Astrocyte (in vitro differentiated cells and primary cell): ENCODE measurements around the gene ELOVL2. TPM values are rescaled to one million over a fixed set of nuclear protein-coding genes. Genes with fewer than 3 reads are reported as not detected.

Experiments
- DNase-seq: peaks from one replicate; pipeline ENCODE4 v3.0.0-alpha.2; 2010; ENCODE audit warnings: low read depth
- FAIRE-seq: peaks from 2 replicates; lab custom pipeline; 2011; peaks lifted over from hg19 to GRCh38; lab: Jason Lieb, UNC
- H2AFZ ChIP-seq: 2 replicates; pipeline ENCODE4 v1.6.0; 2012; ENCODE audit warnings: low read depth, low read length, inconsistent platforms
- H3K27ac ChIP-seq: 2 replicates; pipeline ENCODE4 v1.5.1; 2011; ENCODE audit warnings: low read depth, low read length, inconsistent platforms
- H3K27me3 ChIP-seq: 2 replicates; pipeline ENCODE4 v1.6.0; 2011; ENCODE audit warnings: low read length, inconsistent platforms; ENCODE audit not compliant: insufficient read depth
- H3K36me3 ChIP-seq: 2 replicates; pipeline ENCODE4 v1.5.1; 2011; ENCODE audit warnings: low read length, inconsistent platforms; ENCODE audit not compliant: insufficient read depth
- H3K4me1 ChIP-seq: 2 replicates; pipeline ENCODE4 v1.5.1; 2011; ENCODE audit warnings: low read length, inconsistent platforms; ENCODE audit not compliant: insufficient read depth
- H3K4me2 ChIP-seq: 2 replicates; pipeline ENCODE4 v1.6.0; 2012; ENCODE audit warnings: low read length, inconsistent platforms
- H3K4me3 ChIP-seq: 2 replicates; pipeline ENCODE4 v1.5.1; 2011; ENCODE audit warnings: low read depth, mild to moderate bottlenecking, low read length, inconsistent platforms; ENCODE audit not compliant: insufficient read depth
- H3K79me2 ChIP-seq: 2 replicates; pipeline ENCODE4 v1.6.0; 2012; ENCODE audit warnings: mild to moderate bottlenecking, low read length, inconsistent platforms; ENCODE audit not compliant: insufficient read depth
- H3K9ac ChIP-seq: 2 replicates; pipeline ENCODE4 v1.6.0; 2012; ENCODE audit warnings: mild to moderate bottlenecking, low read length, inconsistent platforms
- H3K9me3 ChIP-seq: 2 replicates; pipeline ENCODE4 v1.5.1; 2012; ENCODE audit warnings: low read depth, mild to moderate bottlenecking, low read length, inconsistent platforms; ENCODE audit not compliant: insufficient read depth
- H4K20me1 ChIP-seq: 2 replicates; pipeline ENCODE4 v1.6.0; 2012; ENCODE audit warnings: low read length, inconsistent platforms; ENCODE audit not compliant: insufficient read depth
- H3K27ac Mint-ChIP-seq: one replicate; pipeline ENCODE4 v1.8.0; 2021; ENCODE audit warnings: mild to moderate bottlenecking, mixed read lengths; ENCODE audit not compliant: unreplicated experiment
- H3K27me3 Mint-ChIP-seq: one replicate; pipeline ENCODE4 v1.8.0; 2021; ENCODE audit warnings: low read depth, mixed read lengths; ENCODE audit not compliant: unreplicated experiment
- H3K36me3 Mint-ChIP-seq: one replicate; pipeline ENCODE4 v1.8.0; 2021; ENCODE audit warnings: low read depth, mixed read lengths; ENCODE audit not compliant: unreplicated experiment
- H3K4me1 Mint-ChIP-seq: one replicate; pipeline ENCODE4 v1.8.0; 2021; ENCODE audit warnings: low read depth, mixed read lengths; ENCODE audit not compliant: unreplicated experiment
- H3K4me3 Mint-ChIP-seq: one replicate; pipeline ENCODE4 v1.8.0; 2021; ENCODE audit warnings: mild to moderate bottlenecking, moderate library complexity, mixed read lengths; ENCODE audit not compliant: unreplicated experiment
- H3K9me3 Mint-ChIP-seq: one replicate; pipeline ENCODE4 v1.8.0; 2021; ENCODE audit warnings: mild to moderate bottlenecking, mixed read lengths; ENCODE audit not compliant: unreplicated experiment
- CTCF ChIP-seq: IDR thresholded peaks from 2 replicates; pipeline ENCODE4 v1.5.1; 2011; ENCODE audit warnings: low read depth, mild to moderate bottlenecking, inconsistent platforms, low read length, moderate library complexity; ENCODE audit not compliant: insufficient read depth
- EZH2 ChIP-seq: IDR thresholded peaks from 2 replicates; pipeline ENCODE4 v1.6.1; 2012; ENCODE audit warnings: mild to moderate bottlenecking, low read length, inconsistent platforms; ENCODE audit not compliant: insufficient read depth
- total RNA-seq: library from RNA; stranded (reverse); gene quantifications from 2 replicates; pipeline ENCODE4 v1.2.1, GENCODE V29; 2021

Gene ELOVL2
- total RNA-seq, 1 donor from 2014 or later = 5.7 TPM

DNA sequence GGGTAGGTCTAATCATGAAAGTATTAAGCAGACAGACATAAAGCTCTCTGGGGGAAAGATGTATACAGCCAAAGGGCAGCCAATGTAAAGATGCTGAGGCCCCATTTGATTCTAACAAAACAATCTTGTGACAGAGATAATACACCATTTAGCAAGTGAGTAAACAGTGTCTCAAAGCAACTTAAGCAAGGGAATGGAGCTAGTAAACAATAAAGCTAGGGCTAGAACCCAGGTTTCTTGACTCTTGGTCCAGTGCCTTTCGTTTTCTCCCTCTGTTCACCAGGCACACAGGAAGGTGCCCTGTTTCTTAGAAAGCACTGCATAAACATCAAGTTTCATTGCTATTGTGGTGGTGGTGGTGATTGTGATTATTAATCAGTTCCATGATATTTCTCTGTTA lies 5.1 kb downstream of the ELOVL2 start:
- Mint-ChIP-seq H3K27ac (no peak overlapping the region), H3K36me3 (no peaks in the 10 kb centered on the region), H3K4me3 (no peak overlapping the region), H3K27me3 (no peaks in the 10 kb centered on the region), H3K9me3 (peaks cover 2% of the 10 kb centered on the region), H3K4me1 (peaks cover 9% of the 10 kb centered on the region)
- Histone ChIP-seq H3K27me3 (peaks cover 11% of the 10 kb centered on the region), H3K79me2 (no peaks in the 10 kb centered on the region), H3K9me3 (no peaks in the 10 kb centered on the region), H2AFZ (no peak overlapping the region), H3K9ac (no peak overlapping the region), H3K4me1 (peaks cover 3% of the 10 kb centered on the region), H3K4me3 (no peak overlapping the region), H3K27ac (no peak overlapping the region), H4K20me1 (no peaks in the 10 kb centered on the region), H3K36me3 (no peaks in the 10 kb centered on the region), H3K4me2 (no peak overlapping the region)
- DNase-seq (no peak), FAIRE-seq (no peak)
- TF ChIP-seq CTCF (no peak), EZH2 (no peak)

DNA sequence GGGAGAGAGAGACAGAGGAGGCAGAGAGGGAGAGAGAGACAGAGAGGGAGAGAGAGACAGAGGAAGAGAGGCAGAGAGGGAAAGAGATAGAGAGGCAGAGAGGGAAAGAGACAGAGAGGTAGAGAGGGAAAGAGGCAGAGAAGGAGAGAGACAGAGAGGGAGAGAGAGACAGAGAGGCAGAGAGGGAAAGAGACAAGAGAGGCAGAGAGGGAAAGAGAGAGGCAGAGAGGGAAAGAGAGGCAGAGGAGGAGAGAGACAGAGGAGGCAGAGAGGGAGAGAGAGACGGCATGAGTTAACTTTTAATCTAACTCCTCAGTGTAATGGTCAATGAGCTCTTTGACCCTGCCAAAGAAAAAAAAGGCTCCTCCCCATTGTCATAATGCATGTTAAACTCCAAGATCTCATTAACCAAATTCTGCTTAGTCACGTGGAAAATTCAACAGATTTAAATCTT lies 7.1 kb downstream of the ELOVL2 start:
- DNase-seq (no peak), FAIRE-seq (no peak)
- no peak overlapping the region for H3K9ac ChIP-seq
- no peak overlapping the region for H2AFZ ChIP-seq
- no peaks in the 10 kb centered on the region for H3K79me2 ChIP-seq
- H3K4me3 ChIP-seq = no peak overlapping the region
- H3K4me1 Mint-ChIP-seq = peaks cover 19% of the 10 kb centered on the region
- no peaks in the 10 kb centered on the region for H4K20me1 ChIP-seq
- H3K27ac Mint-ChIP-seq = no peak overlapping the region
- no peak overlapping the region for H3K27ac ChIP-seq
- TF ChIP-seq EZH2 (no peak), CTCF (no peak)
- no peak overlapping the region for H3K4me2 ChIP-seq
- H3K36me3 Mint-ChIP-seq = no peaks in the 10 kb centered on the region
- peaks cover 4% of the 10 kb centered on the region for H3K4me1 ChIP-seq
- no peaks in the 10 kb centered on the region for H3K9me3 Mint-ChIP-seq
- no peaks in the 10 kb centered on the region for H3K36me3 ChIP-seq
- no peaks in the 10 kb centered on the region for H3K27me3 Mint-ChIP-seq
- H3K4me3 Mint-ChIP-seq = no peak overlapping the region
- no peaks in the 10 kb centered on the region for H3K9me3 ChIP-seq
- no peaks in the 10 kb centered on the region for H3K27me3 ChIP-seq

DNA sequence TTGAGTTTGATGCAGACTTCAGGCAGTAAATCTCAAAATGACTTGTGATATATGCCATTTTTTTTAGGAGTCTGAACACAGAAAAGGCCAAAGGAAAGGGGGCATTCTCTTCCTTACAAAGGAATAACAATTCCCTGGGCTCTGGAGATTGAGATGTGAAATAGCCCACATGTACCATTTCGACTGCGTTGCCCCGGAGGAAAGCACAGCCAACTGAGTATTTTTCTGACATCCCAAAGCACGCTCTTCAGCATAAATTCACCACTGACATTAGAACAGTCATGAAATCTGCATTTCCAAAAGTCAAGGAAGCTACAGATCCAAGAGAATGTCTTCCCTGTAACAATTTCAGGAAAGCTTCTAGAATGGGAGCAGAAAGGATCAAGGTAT lies 7.8 kb downstream of the ELOVL2 start:
- H3K4me3 ChIP-seq = no peak overlapping the region
- no peak for FAIRE-seq

More for the DNA sequence above, 7.8 kb downstream of the ELOVL2 start:
- Histone ChIP-seq H3K4me1 (peaks cover 4% of the 10 kb centered on the region), H3K9me3 (no peaks in the 10 kb centered on the region), H2AFZ (no peak overlapping the region), H3K9ac (no peak overlapping the region), H3K4me2 (no peak overlapping the region), H3K27ac (no peak overlapping the region), H4K20me1 (no peaks in the 10 kb centered on the region), H3K79me2 (no peaks in the 10 kb centered on the region), H3K36me3 (no peaks in the 10 kb centered on the region), H3K27me3 (no peaks in the 10 kb centered on the region)
- DNase-seq = no peak
- Mint-ChIP-seq H3K27ac (no peak overlapping the region), H3K27me3 (no peaks in the 10 kb centered on the region), H3K4me3 (no peak overlapping the region), H3K4me1 (peaks cover 24% of the 10 kb centered on the region), H3K36me3 (no peaks in the 10 kb centered on the region), H3K9me3 (no peaks in the 10 kb centered on the region)
- TF ChIP-seq CTCF (no peak), EZH2 (no peak)
